22Rv1 (cell line): ENCODE data around the gene AREG.

Experiments
- ZFX ChIP-seq: fragments of 450-650 bp; IDR thresholded peaks from 2 replicates; pipeline ENCODE4 v1.6.1; 2017; ENCODE audit warnings: antibody characterized with exemption, borderline replicate concordance
- TF ChIP-seq, protein P1 (sequence below): fragments of 450-650 bp; IDR thresholded peaks from 2 replicates; pipeline ENCODE4 v1.5.1; 2017; ENCODE audit warnings: mild to moderate bottlenecking

DNA sequence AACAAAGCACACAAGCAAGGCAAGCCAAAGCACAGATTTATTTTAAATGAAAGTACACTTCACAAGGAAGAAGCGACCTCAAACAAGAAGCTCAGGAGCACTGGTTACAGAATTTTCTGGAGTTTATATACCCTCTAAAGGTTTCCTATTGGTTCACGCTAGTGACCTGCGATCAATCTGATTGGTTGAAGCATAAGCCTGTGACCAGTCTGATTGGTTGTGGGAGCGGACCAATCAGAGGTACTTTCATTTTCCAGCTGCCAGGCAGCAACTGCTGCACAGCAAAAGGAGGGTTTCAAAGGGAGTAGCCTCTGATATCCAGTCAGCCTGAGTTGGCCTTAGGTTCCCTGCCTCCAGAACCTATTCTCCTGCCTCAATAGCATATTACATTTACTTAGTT, 4.6 kb upstream of the AREG start:
- TF ChIP-seq, protein P1, sequence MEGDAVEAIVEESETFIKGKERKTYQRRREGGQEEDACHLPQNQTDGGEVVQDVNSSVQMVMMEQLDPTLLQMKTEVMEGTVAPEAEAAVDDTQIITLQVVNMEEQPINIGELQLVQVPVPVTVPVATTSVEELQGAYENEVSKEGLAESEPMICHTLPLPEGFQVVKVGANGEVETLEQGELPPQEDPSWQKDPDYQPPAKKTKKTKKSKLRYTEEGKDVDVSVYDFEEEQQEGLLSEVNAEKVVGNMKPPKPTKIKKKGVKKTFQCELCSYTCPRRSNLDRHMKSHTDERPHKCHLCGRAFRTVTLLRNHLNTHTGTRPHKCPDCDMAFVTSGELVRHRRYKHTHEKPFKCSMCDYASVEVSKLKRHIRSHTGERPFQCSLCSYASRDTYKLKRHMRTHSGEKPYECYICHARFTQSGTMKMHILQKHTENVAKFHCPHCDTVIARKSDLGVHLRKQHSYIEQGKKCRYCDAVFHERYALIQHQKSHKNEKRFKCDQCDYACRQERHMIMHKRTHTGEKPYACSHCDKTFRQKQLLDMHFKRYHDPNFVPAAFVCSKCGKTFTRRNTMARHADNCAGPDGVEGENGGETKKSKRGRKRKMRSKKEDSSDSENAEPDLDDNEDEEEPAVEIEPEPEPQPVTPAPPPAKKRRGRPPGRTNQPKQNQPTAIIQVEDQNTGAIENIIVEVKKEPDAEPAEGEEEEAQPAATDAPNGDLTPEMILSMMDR = no peak
- no peak for TF ChIP-seq ZFX
